HL-60 (cell line): Measurements from ENCODE around the gene OTUD7B.

ENCODE experiments used
- DNase-seq, 2 experiments: peaks; one replicate each; pipeline ENCODE4 v3.0.0-alpha.2; 2010 to 2020; ENCODE audit warnings: low read depth in 1 of 2, low spot score in 1 of 2
- H3K27ac ChIP-seq: fragments of 250-450 bp; sonication (Bioruptor Pico); replicated peaks from 2 replicates; pipeline ENCODE4 v1.5.1; 2020; ENCODE audit warnings: mild to moderate bottlenecking, moderate library complexity
- H3K27me3 ChIP-seq: fragments of 250-450 bp; sonication (Bioruptor Pico); 2 replicates; pipeline ENCODE4 v1.5.1; 2021; ENCODE audit warnings: mild to moderate bottlenecking, moderate library complexity; ENCODE audit not compliant: insufficient read depth, poor library complexity, severe bottlenecking
- H3K4me3 ChIP-seq: replicated peaks from 2 replicates; pipeline ENCODE4 v1.5.1; 2011; ENCODE audit warnings: mild to moderate bottlenecking, control low read depth, low read length; ENCODE audit not compliant: insufficient read depth
- GABPA ChIP-seq: IDR thresholded peaks from 2 replicates; pipeline ENCODE4 v1.6.1; 2012; ENCODE audit warnings: low read depth
- POLR2AphosphoS5 ChIP-seq: IDR thresholded peaks from 2 replicates; pipeline ENCODE4 v1.6.1; 2012; ENCODE audit warnings: low read depth
- SPI1 ChIP-seq: IDR thresholded peaks from 2 replicates; pipeline ENCODE4 v1.6.1; 2012; ENCODE audit warnings: low read depth, mild to moderate bottlenecking, borderline replicate concordance
- TF ChIP-seq, protein P1 (sequence below): IDR thresholded peaks from one replicate; pipeline ENCODE4 v1.5.1; 2011; ENCODE audit warnings: low read length, control low read depth, inconsistent platforms; ENCODE audit not compliant: insufficient read depth
- TF ChIP-seq, protein P2 (sequence below): IDR thresholded peaks from 2 replicates; pipeline ENCODE4 v1.6.1; 2012; ENCODE audit warnings: low read depth; ENCODE audit not compliant: insufficient replicate concordance

OTUD7B gene

DNA sequence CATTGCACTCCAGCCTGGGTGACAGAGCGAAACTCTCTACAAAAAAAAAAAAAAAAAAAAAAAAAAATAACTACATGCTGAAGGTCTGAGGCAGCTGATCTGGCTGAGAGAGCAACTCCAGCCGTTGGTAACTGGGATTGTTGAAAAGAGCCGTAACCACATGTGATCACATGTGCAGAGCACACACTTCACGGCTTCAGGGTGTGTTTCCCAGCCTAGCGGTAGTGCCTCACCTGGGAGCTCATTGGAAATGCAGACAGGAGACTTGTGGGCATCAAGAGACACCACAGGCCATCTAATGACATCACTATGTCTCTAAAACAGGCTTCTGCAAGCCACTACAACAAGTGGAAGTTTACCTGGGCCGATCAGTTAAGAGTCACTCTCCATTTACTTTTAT, 11.8 kb upstream of the OTUD7B start:
- Histone ChIP-seq H3K27ac (no peak overlapping the region), H3K27me3 (no peaks in the 10 kb centered on the region), H3K4me3 (no peak overlapping the region)
- TF ChIP-seq, protein P1, sequence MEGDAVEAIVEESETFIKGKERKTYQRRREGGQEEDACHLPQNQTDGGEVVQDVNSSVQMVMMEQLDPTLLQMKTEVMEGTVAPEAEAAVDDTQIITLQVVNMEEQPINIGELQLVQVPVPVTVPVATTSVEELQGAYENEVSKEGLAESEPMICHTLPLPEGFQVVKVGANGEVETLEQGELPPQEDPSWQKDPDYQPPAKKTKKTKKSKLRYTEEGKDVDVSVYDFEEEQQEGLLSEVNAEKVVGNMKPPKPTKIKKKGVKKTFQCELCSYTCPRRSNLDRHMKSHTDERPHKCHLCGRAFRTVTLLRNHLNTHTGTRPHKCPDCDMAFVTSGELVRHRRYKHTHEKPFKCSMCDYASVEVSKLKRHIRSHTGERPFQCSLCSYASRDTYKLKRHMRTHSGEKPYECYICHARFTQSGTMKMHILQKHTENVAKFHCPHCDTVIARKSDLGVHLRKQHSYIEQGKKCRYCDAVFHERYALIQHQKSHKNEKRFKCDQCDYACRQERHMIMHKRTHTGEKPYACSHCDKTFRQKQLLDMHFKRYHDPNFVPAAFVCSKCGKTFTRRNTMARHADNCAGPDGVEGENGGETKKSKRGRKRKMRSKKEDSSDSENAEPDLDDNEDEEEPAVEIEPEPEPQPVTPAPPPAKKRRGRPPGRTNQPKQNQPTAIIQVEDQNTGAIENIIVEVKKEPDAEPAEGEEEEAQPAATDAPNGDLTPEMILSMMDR, result no peak
- TF ChIP-seq SPI1, result no peak
- no peak for TF ChIP-seq GABPA
- TF ChIP-seq POLR2AphosphoS5, result no peak
- TF ChIP-seq, protein P2, sequence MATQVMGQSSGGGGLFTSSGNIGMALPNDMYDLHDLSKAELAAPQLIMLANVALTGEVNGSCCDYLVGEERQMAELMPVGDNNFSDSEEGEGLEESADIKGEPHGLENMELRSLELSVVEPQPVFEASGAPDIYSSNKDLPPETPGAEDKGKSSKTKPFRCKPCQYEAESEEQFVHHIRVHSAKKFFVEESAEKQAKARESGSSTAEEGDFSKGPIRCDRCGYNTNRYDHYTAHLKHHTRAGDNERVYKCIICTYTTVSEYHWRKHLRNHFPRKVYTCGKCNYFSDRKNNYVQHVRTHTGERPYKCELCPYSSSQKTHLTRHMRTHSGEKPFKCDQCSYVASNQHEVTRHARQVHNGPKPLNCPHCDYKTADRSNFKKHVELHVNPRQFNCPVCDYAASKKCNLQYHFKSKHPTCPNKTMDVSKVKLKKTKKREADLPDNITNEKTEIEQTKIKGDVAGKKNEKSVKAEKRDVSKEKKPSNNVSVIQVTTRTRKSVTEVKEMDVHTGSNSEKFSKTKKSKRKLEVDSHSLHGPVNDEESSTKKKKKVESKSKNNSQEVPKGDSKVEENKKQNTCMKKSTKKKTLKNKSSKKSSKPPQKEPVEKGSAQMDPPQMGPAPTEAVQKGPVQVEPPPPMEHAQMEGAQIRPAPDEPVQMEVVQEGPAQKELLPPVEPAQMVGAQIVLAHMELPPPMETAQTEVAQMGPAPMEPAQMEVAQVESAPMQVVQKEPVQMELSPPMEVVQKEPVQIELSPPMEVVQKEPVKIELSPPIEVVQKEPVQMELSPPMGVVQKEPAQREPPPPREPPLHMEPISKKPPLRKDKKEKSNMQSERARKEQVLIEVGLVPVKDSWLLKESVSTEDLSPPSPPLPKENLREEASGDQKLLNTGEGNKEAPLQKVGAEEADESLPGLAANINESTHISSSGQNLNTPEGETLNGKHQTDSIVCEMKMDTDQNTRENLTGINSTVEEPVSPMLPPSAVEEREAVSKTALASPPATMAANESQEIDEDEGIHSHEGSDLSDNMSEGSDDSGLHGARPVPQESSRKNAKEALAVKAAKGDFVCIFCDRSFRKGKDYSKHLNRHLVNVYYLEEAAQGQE, result no peak
- no peak for DNase-seq

DNA sequence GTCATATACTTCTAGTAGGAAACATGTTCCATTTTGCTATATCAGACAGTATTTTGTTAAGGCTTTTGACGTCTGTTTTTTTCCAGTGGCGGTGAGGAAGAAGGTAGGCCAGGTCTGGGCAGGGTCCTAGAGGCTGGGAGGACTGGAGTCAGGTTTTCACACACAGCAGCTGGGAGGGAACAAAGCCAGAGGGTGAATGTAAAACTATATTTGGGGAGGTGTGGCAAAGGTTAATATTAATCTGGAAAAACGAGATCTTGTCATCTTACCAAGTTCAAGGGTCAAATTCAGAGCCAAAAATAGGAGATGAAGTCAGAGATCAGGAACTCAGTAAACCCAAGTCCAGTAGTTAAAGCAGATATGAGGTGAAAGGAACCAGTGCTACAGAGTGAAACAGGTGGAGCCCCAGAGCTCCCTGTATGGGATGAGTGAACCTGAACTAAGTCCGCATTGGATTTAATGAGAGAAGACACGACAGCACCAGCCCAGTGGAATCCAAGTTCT, 10.7 kb upstream of the OTUD7B start:
- no peaks in the 10 kb centered on the region for H3K27me3 ChIP-seq
- H3K27ac ChIP-seq, result no peak overlapping the region
- no peak for DNase-seq
- H3K4me3 ChIP-seq, result no peak overlapping the region
- TF ChIP-seq POLR2AphosphoS5, result no peak
- no peak for TF ChIP-seq SPI1
- TF ChIP-seq, protein P2, result no peak
- no peak for TF ChIP-seq GABPA
- TF ChIP-seq, protein P1, result no peak

DNA sequence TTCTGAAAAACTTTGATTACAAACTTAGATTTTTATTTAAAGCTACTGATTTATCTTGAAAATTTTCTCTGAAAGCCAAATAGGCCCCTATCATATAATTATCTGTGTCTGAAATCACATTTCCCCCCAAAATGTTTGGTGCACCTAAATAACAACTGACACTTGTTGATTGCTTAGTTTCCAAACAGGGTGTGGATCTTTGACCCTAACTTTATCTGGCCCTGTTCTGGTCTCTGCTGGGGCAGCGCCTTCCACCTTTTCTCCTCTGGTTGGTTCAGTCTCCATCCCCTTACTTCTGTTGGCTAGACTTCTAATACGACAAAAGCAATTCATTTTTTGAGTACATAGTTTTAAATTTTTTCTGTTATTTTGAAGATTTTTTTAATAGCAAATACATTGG, 10.2 kb upstream of the OTUD7B start:
- Histone ChIP-seq H3K27ac (no peak overlapping the region), H3K4me3 (no peak overlapping the region)

More for the DNA sequence above, 10.2 kb upstream of the OTUD7B start:
- TF ChIP-seq SPI1 (no peak), GABPA (no peak), POLR2AphosphoS5 (no peak)
- TF ChIP-seq, protein P1, result no peak
- TF ChIP-seq, protein P2, result no peak
- DNase-seq, result no peak
- H3K27me3 ChIP-seq, result no peaks in the 10 kb centered on the region
